OCI-LY7 (cell line): ENCODE measurements around the gene IGSF3. TPM values are rescaled to one million over a fixed set of nuclear protein-coding genes. Genes with fewer than 3 reads are reported as not detected.

Experiments
- BruUV-seq: library from RNA; stranded (reverse); fragments of 400-500 nt; replicated peaks from 2 replicates; lab custom pipeline; 2021; lab: Mats Ljungman, UMichigan
- CTCF ChIA-PET: fragments of 300-600 bp; sonication (Branson Sonifier 250); formaldehyde crosslinking; loops from one replicate; lab custom pipeline; 2022; ENCODE audit warnings: antibody characterized with exemption; ENCODE audit not compliant: unreplicated experiment; lab: Charles Lee
- POLR2A ChIA-PET: fragments of 300-600 bp; sonication (Branson Sonifier 250); formaldehyde crosslinking; loops from one replicate; lab custom pipeline; 2022; ENCODE audit warnings: antibody characterized with exemption; lab: Charles Lee
- DNase-seq: peaks from one replicate; pipeline ENCODE4 v3.0.0-alpha.2; 2015; ENCODE audit warnings: low spot score
- H2AFZ ChIP-seq: fragments of 200-600 bp; sonication (generic), shearing (Covaris generic); 2 replicates; pipeline ENCODE4 v1.6.1; 2014; ENCODE audit warnings: mild to moderate bottlenecking, antibody characterized with exemption, low read length, moderate library complexity
- H3K27ac ChIP-seq: fragments of 200-600 bp; sonication (generic); 2 replicates; pipeline ENCODE4 v1.5.1; 2014; ENCODE audit warnings: mixed run types, low read depth, mild to moderate bottlenecking, moderate library complexity, low read length, inconsistent platforms; ENCODE audit not compliant: poor library complexity, severe bottlenecking
- H3K36me3 ChIP-seq: fragments of 200-600 bp; sonication (generic); 2 replicates; pipeline ENCODE4 v1.6.1; 2014; ENCODE audit warnings: mild to moderate bottlenecking, antibody characterized with exemption, low read length, moderate library complexity, mixed read lengths; ENCODE audit not compliant: insufficient read depth
- H3K4me1 ChIP-seq: fragments of 200-600 bp; sonication (generic); 2 replicates; pipeline ENCODE4 v1.5.1; 2014; ENCODE audit warnings: mild to moderate bottlenecking, low read length; ENCODE audit not compliant: insufficient read depth, poor library complexity, severe bottlenecking
- H3K4me2 ChIP-seq: fragments of 200-600 bp; sonication (generic); 2 replicates; pipeline ENCODE4 v1.6.1; 2014; ENCODE audit warnings: mild to moderate bottlenecking, low read length
- H3K4me3 ChIP-seq: fragments of 200-600 bp; sonication (generic); 2 replicates; pipeline ENCODE4 v1.5.1; 2014; ENCODE audit warnings: mild to moderate bottlenecking, low read depth, low read length; ENCODE audit not compliant: poor library complexity, severe bottlenecking
- H3K79me2 ChIP-seq: fragments of 200-600 bp; sonication (generic); 2 replicates; pipeline ENCODE4 v1.6.1; 2016; ENCODE audit warnings: low read depth, mild to moderate bottlenecking, low read length, moderate library complexity, mixed read lengths; ENCODE audit not compliant: insufficient read depth
- H3K9me2 ChIP-seq: fragments of 200-600 bp; sonication (generic); 2 replicates; pipeline ENCODE4 v1.6.1; 2016; ENCODE audit warnings: mild to moderate bottlenecking, low read length, mixed read lengths; ENCODE audit not compliant: insufficient read depth
- H3K9me3 ChIP-seq: fragments of 200-600 bp; sonication (generic); 2 replicates; pipeline ENCODE4 v1.6.1; 2014; ENCODE audit warnings: mild to moderate bottlenecking, mixed run types, low read length, mixed read lengths
- H4K20me1 ChIP-seq: fragments of 200-600 bp; sonication (generic); 2 replicates; pipeline ENCODE4 v1.6.1; 2014; ENCODE audit warnings: mild to moderate bottlenecking, antibody characterized with exemption, low read length, moderate library complexity, mixed read lengths; ENCODE audit not compliant: insufficient read depth
- CTCF ChIP-seq: fragments of 200-600 bp; sonication (generic); conservative IDR thresholded peaks from 2 replicates; pipeline ENCODE4 v1.5.1; 2014; ENCODE audit warnings: mild to moderate bottlenecking, antibody characterized with exemption, low read length, moderate library complexity, mixed read lengths
- EZH2phosphoT487 ChIP-seq: fragments of 200-600 bp; sonication (generic); IDR thresholded peaks from 2 replicates; pipeline ENCODE4 v1.6.1; 2018; ENCODE audit warnings: low read depth, borderline replicate concordance, mild to moderate bottlenecking, mixed run types, antibody characterized with exemption, low read length, moderate library complexity, mixed read lengths
- intact Hi-C: fragments of 100-400 bp; cut with micrococcal nuclease; formaldehyde crosslinking; loops from one replicate; pipeline ENCODE4 v1.10.0; 2022; ENCODE audit not compliant: unreplicated experiment
- microRNA-seq: library from miRNA; unstranded; fragments of <30 nt; microRNA quantifications from one replicate; pipeline ENCODE4 v1.2.0, GENCODE V29; 2022; ENCODE audit warnings: borderline replicate concordance
- small RNA-seq: library from RNA; depleted of rRNA; stranded (forward); fragments of <200 nt; gene quantifications from one replicate; pipeline ENCODE3, GENCODE V24; 2014
- total RNA-seq, 2 experiments: library from RNA; depleted of rRNA in 1 of 2; stranded (reverse); fragments of >200 nt in 1 of 2; shearing (Covaris generic) in 1 of 2; gene quantifications; 2 replicates each; pipeline ENCODE4 v1.2.3, GENCODE V29; 2014 to 2022

IGSF3 gene
- total RNA-seq, 2 experiments from 2014 or later: not detected

GRCh38 chr1:116525440-116525839 is 142.1 kb downstream of the IGSF3 start:
- CTCF ChIA-PET: no interaction called here

More at GRCh38 chr1:116525440-116525839, 142.1 kb downstream of the IGSF3 start:
- no peaks in the 10 kb centered on the region for H3K9me2 ChIP-seq
- TF ChIP-seq CTCF (no peak), EZH2phosphoT487 (no peak)
- intact Hi-C loops: no loop called here
- no peaks in the 10 kb centered on the region for H3K79me2 ChIP-seq
- no peaks in the 10 kb centered on the region for H3K9me3 ChIP-seq
- BruUV-seq: no TSS peak
- DNase-seq: no peak
- H3K27ac ChIP-seq: no peak overlapping the region
- no peak overlapping the region for H2AFZ ChIP-seq
- no peaks in the 10 kb centered on the region for H3K4me1 ChIP-seq
- H3K4me2 ChIP-seq: no peak overlapping the region
- H3K36me3 ChIP-seq: no peaks in the 10 kb centered on the region
- H3K4me3 ChIP-seq: no peak overlapping the region
- POLR2A ChIA-PET: no interaction called here
- no peaks in the 10 kb centered on the region for H4K20me1 ChIP-seq

Small RNA genes lying within 50 kb of the gene (microRNA-seq; reads per million reads assigned to microRNA genes)
- not detected for gene MIR320B1
- not detected for gene MIR548AC

Small RNA genes lying within 50 kb of the gene (small RNA-seq; reads per million reads assigned to genes)
- gene MIR320B1: not detected
- gene MIR548AC: not detected

Other genes starting within 250 kb of the IGSF3 start
- gene CD58, start 96.7 kb downstream of the IGSF3 start, total RNA-seq (2014; rRNA removed; shearing (Covaris generic)): not detected in 2 replicates
- 1.8 and 3.3 TPM in 2 replicates for gene CD58, start 96.7 kb downstream of the IGSF3 start, total RNA-seq (2022)
- not detected in 2 replicates for gene CD2, start 86.7 kb upstream of the IGSF3 start, total RNA-seq (2014; rRNA removed; shearing (Covaris generic))
- not detected in 2 replicates for gene CD2, start 86.7 kb upstream of the IGSF3 start, total RNA-seq (2022)
- not detected in 2 replicates for gene PTGFRN, start 242.2 kb upstream of the IGSF3 start, total RNA-seq (2014; rRNA removed; shearing (Covaris generic))
- gene PTGFRN, start 242.2 kb upstream of the IGSF3 start, total RNA-seq (2022): not detected in 2 replicates